Measurements from ENCODE around the gene SRL.

- no peak for TF ChIP-seq POLR2A (IDR thresholded peaks at IDR 0.05)
- TF ChIP-seq, protein P1, sequence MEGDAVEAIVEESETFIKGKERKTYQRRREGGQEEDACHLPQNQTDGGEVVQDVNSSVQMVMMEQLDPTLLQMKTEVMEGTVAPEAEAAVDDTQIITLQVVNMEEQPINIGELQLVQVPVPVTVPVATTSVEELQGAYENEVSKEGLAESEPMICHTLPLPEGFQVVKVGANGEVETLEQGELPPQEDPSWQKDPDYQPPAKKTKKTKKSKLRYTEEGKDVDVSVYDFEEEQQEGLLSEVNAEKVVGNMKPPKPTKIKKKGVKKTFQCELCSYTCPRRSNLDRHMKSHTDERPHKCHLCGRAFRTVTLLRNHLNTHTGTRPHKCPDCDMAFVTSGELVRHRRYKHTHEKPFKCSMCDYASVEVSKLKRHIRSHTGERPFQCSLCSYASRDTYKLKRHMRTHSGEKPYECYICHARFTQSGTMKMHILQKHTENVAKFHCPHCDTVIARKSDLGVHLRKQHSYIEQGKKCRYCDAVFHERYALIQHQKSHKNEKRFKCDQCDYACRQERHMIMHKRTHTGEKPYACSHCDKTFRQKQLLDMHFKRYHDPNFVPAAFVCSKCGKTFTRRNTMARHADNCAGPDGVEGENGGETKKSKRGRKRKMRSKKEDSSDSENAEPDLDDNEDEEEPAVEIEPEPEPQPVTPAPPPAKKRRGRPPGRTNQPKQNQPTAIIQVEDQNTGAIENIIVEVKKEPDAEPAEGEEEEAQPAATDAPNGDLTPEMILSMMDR (IDR thresholded peaks at IDR 0.05): no peak
These were observed 41.6 kb upstream of the SRL start for GRCh38 chr16:4283441-4283840.

All from tibial nerve (tissue), 3 donors.